ENCODE results near the gene ITGBL1.

The ITGBL1 gene

GRCh38 chr13:101452519-101453485 lies at the start of gene ITGBL1:
ITGBL1 (plus strand) TSS chr13:101452675; CDS start chr13:101452834, 159 bp downstream.
- no peak for DNase-seq
- TF ChIP-seq POLR2A (IDR thresholded peaks at IDR 0.05; ENCODE audit: low read length) (no peak), GATA1 (IDR thresholded peaks at IDR 0.05; ENCODE audit: low read depth, low read length) (no peak)

GRCh38 chr13:101406791-101407190 lies 45.7 kb upstream of the ITGBL1 start:
- no peak for DNase-seq
- TF ChIP-seq GATA1 (IDR thresholded peaks at IDR 0.05; ENCODE audit: low read depth, low read length) (no peak), POLR2A (IDR thresholded peaks at IDR 0.05; ENCODE audit: low read length) (no peak)

- TF ChIP-seq POLR2A (IDR thresholded peaks at IDR 0.05; ENCODE audit: low read length) = no peak
- DNase-seq = no peak
These were observed 44.3 kb upstream of the ITGBL1 start for GRCh38 chr13:101408154-101408553.

- DNase-seq = no peak
- TF ChIP-seq POLR2A (IDR thresholded peaks at IDR 0.05; ENCODE audit: low read length) (no peak), GATA1 (IDR thresholded peaks at IDR 0.05; ENCODE audit: low read depth, low read length) (no peak)
These were observed 43.4 kb upstream of the ITGBL1 start for GRCh38 chr13:101408992-101409656.

GRCh38 chr13:101412076-101412475 lies 40.4 kb upstream of the ITGBL1 start:
- no peak for DNase-seq
- TF ChIP-seq POLR2A (IDR thresholded peaks at IDR 0.05; ENCODE audit: low read length) = no peak
- TF ChIP-seq GATA1 (IDR thresholded peaks at IDR 0.05; ENCODE audit: low read depth, low read length) = no peak

GRCh38 chr13:101415358-101416174 lies 36.9 kb upstream of the ITGBL1 start:
- DNase-seq = no peak
- TF ChIP-seq POLR2A (IDR thresholded peaks at IDR 0.05; ENCODE audit: low read length) (no peak), GATA1 (IDR thresholded peaks at IDR 0.05; ENCODE audit: low read depth, low read length) (no peak)

- DNase-seq = no peak
- no peak for TF ChIP-seq POLR2A (IDR thresholded peaks at IDR 0.05; ENCODE audit: low read length)
- TF ChIP-seq GATA1 (IDR thresholded peaks at IDR 0.05; ENCODE audit: low read depth, low read length) = no peak
These were observed 36.1 kb upstream of the ITGBL1 start, which contains the start of gene NALCN for GRCh38 chr13:101416181-101417042. NALCN (minus strand) TSS chr13:101416508; CDS start chr13:101399126, 17,382 bp downstream.

- no peak for TF ChIP-seq GATA1 (IDR thresholded peaks at IDR 0.05; ENCODE audit: low read depth, low read length)
- TF ChIP-seq POLR2A (IDR thresholded peaks at IDR 0.05; ENCODE audit: low read length) = no peak
- DNase-seq = no peak
These were observed 35.5 kb upstream of the ITGBL1 start for GRCh38 chr13:101417043-101417406.

- TF ChIP-seq GATA1 (IDR thresholded peaks at IDR 0.05; ENCODE audit: low read depth, low read length) (no peak), POLR2A (IDR thresholded peaks at IDR 0.05; ENCODE audit: low read length) (no peak)
- no peak for DNase-seq
These were observed 35.0 kb upstream of the ITGBL1 start for GRCh38 chr13:101417501-101417900.

- no peak for TF ChIP-seq GATA1 (IDR thresholded peaks at IDR 0.05; ENCODE audit: low read depth, low read length)
- no peak for TF ChIP-seq POLR2A (IDR thresholded peaks at IDR 0.05; ENCODE audit: low read length)
- no peak for DNase-seq
These were observed 28.6 kb upstream of the ITGBL1 start for GRCh38 chr13:101423872-101424271.

- no peak for DNase-seq
- TF ChIP-seq POLR2A (IDR thresholded peaks at IDR 0.05; ENCODE audit: low read length) = no peak
- no peak for TF ChIP-seq GATA1 (IDR thresholded peaks at IDR 0.05; ENCODE audit: low read depth, low read length)
These were observed 27.9 kb upstream of the ITGBL1 start for GRCh38 chr13:101424381-101425155.

- TF ChIP-seq POLR2A (IDR thresholded peaks at IDR 0.05; ENCODE audit: low read length) (no peak), GATA1 (IDR thresholded peaks at IDR 0.05; ENCODE audit: low read depth, low read length) (no peak)
- no peak for DNase-seq
These were observed 27.4 kb upstream of the ITGBL1 start for GRCh38 chr13:101425156-101425471.

Data from erythroblast (primary cell).